Esophagus muscularis mucosa (tissue), 4 donors: Measurements from ENCODE around the gene SMIM35.

Experiments
- EP300 ChIP-seq: sonication (generic); formaldehyde crosslinking; IDR thresholded peaks from one replicate; pipeline ENCODE4 v1.6.1; 2017; ENCODE audit warnings: antibody characterized with exemption
- POLR2A ChIP-seq: fragments of 450-650 bp; IDR thresholded peaks from one replicate; pipeline ENCODE4 v1.6.1; 2017; ENCODE audit warnings: antibody characterized with exemption, moderate library complexity, mild to moderate bottlenecking, low read depth
- TF ChIP-seq, protein P1 (sequence below), 3 experiments: fragments of 200-600 bp in 2 of 3; fragments of 450-650 bp in 1 of 3; sonication (generic) in 2 of 3; IDR thresholded peaks; one replicate each; pipeline ENCODE4 v1.5.1; 2017 to 2019; ENCODE audit warnings: antibody characterized with exemption in 3 of 3, mild to moderate bottlenecking in 2 of 3, moderate library complexity in 1 of 3

- TF ChIP-seq, protein P1, sequence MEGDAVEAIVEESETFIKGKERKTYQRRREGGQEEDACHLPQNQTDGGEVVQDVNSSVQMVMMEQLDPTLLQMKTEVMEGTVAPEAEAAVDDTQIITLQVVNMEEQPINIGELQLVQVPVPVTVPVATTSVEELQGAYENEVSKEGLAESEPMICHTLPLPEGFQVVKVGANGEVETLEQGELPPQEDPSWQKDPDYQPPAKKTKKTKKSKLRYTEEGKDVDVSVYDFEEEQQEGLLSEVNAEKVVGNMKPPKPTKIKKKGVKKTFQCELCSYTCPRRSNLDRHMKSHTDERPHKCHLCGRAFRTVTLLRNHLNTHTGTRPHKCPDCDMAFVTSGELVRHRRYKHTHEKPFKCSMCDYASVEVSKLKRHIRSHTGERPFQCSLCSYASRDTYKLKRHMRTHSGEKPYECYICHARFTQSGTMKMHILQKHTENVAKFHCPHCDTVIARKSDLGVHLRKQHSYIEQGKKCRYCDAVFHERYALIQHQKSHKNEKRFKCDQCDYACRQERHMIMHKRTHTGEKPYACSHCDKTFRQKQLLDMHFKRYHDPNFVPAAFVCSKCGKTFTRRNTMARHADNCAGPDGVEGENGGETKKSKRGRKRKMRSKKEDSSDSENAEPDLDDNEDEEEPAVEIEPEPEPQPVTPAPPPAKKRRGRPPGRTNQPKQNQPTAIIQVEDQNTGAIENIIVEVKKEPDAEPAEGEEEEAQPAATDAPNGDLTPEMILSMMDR (IDR thresholded peaks at IDR 0.05) = no peak
- TF ChIP-seq POLR2A (no peak), EP300 (no peak)
Measured at GRCh38 chr11:118087931-118088330, 1.2 kb upstream of the SMIM35 start.
